ENCODE data around the gene P2RY13.

DNA sequence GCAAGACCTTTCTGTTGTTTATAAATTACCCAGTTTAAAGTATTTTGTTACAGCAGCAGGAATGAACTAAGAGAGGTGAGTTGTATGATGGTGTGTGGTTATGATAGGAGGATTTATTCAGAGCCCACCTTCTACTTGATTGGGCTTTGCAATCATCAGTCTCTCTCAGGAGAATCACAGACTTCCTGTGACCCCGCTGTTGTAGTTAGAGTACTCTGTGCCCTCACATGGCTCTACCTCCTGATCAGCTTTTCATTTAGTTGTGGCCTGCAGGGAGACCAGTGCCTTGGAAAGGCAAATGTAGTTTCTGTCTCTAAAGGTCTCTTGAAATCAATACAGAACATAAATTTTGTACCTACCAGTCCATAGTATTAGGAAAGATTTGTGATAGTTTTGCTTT, 43.4 kb downstream of the P2RY13 start:
- TF ChIP-seq, protein P1, sequence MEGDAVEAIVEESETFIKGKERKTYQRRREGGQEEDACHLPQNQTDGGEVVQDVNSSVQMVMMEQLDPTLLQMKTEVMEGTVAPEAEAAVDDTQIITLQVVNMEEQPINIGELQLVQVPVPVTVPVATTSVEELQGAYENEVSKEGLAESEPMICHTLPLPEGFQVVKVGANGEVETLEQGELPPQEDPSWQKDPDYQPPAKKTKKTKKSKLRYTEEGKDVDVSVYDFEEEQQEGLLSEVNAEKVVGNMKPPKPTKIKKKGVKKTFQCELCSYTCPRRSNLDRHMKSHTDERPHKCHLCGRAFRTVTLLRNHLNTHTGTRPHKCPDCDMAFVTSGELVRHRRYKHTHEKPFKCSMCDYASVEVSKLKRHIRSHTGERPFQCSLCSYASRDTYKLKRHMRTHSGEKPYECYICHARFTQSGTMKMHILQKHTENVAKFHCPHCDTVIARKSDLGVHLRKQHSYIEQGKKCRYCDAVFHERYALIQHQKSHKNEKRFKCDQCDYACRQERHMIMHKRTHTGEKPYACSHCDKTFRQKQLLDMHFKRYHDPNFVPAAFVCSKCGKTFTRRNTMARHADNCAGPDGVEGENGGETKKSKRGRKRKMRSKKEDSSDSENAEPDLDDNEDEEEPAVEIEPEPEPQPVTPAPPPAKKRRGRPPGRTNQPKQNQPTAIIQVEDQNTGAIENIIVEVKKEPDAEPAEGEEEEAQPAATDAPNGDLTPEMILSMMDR (IDR thresholded peaks at IDR 0.05 in 4 of 5, conservative IDR thresholded peaks at IDR 0.05 in 1 of 5) = no peak
- TF ChIP-seq POLR2A (IDR thresholded peaks at IDR 0.05) = no peak

Data from gastrocnemius medialis (tissue), 4 donors.